CD14-positive monocyte (primary cell): Measurements from ENCODE around the gene SDK1. TPM values are rescaled to one million over a fixed set of nuclear protein-coding genes. Genes with fewer than 3 reads are reported as not detected.

Experiments
- DNase-seq, 3 donors: peaks; one replicate each; pipeline ENCODE4 v3.0.0-alpha.2; 2011 to 2022
- H2AFZ ChIP-seq: 2 replicates; pipeline ENCODE4 v1.6.0; 2012; ENCODE audit warnings: mild to moderate bottlenecking, low read depth, low read length, inconsistent platforms; ENCODE audit not compliant: insufficient read depth, poor library complexity, severe bottlenecking
- H3K27ac ChIP-seq, 2 donors: 1 replicate in 1 of 2; 2 replicates in 1 of 2; pipeline ENCODE4 v1.5.1; 2012 to 2013; ENCODE audit warnings: low read length in 2 of 2, control low read depth in 1 of 2, inconsistent platforms in 1 of 2, low read depth in 1 of 2, mild to moderate bottlenecking in 1 of 2
- H3K27me3 ChIP-seq, 2 donors: one replicate each; pipeline versions ENCODE4 v1.6.0 to v1.6.1; 2011 to 2013; ENCODE audit warnings: low read length in 2 of 2; ENCODE audit not compliant: control insufficient read depth in 2 of 2, insufficient read depth in 2 of 2
- H3K36me3 ChIP-seq, 2 donors: replicated peaks in 1 of 2; 1 replicate in 1 of 2; 2 replicates in 1 of 2; pipeline versions ENCODE4 v1.5.1 to v1.6.1; 2012 to 2013; ENCODE audit warnings: low read length in 2 of 2, control low read depth in 1 of 2, inconsistent platforms in 1 of 2, mild to moderate bottlenecking in 1 of 2; ENCODE audit not compliant: insufficient read depth in 2 of 2, control insufficient read depth in 1 of 2
- H3K4me1 ChIP-seq, 2 donors: 1 replicate in 1 of 2; 2 replicates in 1 of 2; pipeline versions ENCODE4 v1.5.1 to v1.6.1; 2012 to 2013; ENCODE audit warnings: low read length in 2 of 2, control low read depth in 1 of 2, inconsistent platforms in 1 of 2, mild to moderate bottlenecking in 1 of 2, moderate library complexity in 1 of 2; ENCODE audit not compliant: insufficient read depth in 2 of 2, control insufficient read depth in 1 of 2
- H3K4me2 ChIP-seq: replicated peaks from 2 replicates; pipeline ENCODE3; 2012; ENCODE audit warnings: low read length, moderate library complexity, mild to moderate bottlenecking; ENCODE audit not compliant: poor library complexity, severe bottlenecking; ENCODE audit errors: extremely low read depth
- H3K4me3 ChIP-seq, 3 experiments: fragments of 200-600 bp in 1 of 3; sonication (generic) in 1 of 3; replicated peaks in 1 of 3; 1 replicate in 2 of 3; 2 replicates in 1 of 3; pipeline ENCODE4 v1.5.1; 2011 to 2013; ENCODE audit warnings: low read length in 3 of 3, mild to moderate bottlenecking in 3 of 3, control low read depth in 2 of 3, low read depth in 2 of 3, inconsistent platforms in 1 of 3, moderate library complexity in 1 of 3
- H3K79me2 ChIP-seq: 2 replicates; pipeline ENCODE4 v1.6.0; 2012; ENCODE audit warnings: mild to moderate bottlenecking, control low read depth, inconsistent platforms, low read length, moderate library complexity; ENCODE audit not compliant: insufficient read depth
- H3K9ac ChIP-seq: 2 replicates; pipeline ENCODE4 v1.6.0; 2017; ENCODE audit warnings: low read length, mild to moderate bottlenecking; ENCODE audit not compliant: insufficient read depth, poor library complexity, severe bottlenecking
- H3K9me3 ChIP-seq, 2 donors: replicated peaks in 1 of 2; 1 replicate in 1 of 2; 2 replicates in 1 of 2; pipeline versions ENCODE4 v1.5.1 to v1.6.1; 2012 to 2013; ENCODE audit warnings: low read length in 2 of 2, control low read depth in 1 of 2; ENCODE audit not compliant: control insufficient read depth in 1 of 2, insufficient read depth in 1 of 2
- H4K20me1 ChIP-seq: 2 replicates; pipeline ENCODE4 v1.6.0; 2012; ENCODE audit warnings: mild to moderate bottlenecking, low read length, control low read depth, moderate library complexity; ENCODE audit not compliant: insufficient read depth
- H3K27ac Mint-ChIP-seq, 7 donors: one replicate each; pipeline ENCODE4 v1.8.0; 2020; ENCODE audit warnings: mild to moderate bottlenecking in 7 of 7, mixed read lengths in 7 of 7, moderate library complexity in 6 of 7, inconsistent platforms in 2 of 7
- H3K27me3 Mint-ChIP-seq, 3 donors: one replicate each; pipeline ENCODE4 v1.8.0; 2021 to 2022; ENCODE audit warnings: low read depth in 3 of 3, mild to moderate bottlenecking in 3 of 3, mixed read lengths in 3 of 3, moderate library complexity in 3 of 3, inconsistent platforms in 1 of 3
- H3K36me3 Mint-ChIP-seq, 2 donors: one replicate each; pipeline ENCODE4 v1.8.0; 2020; ENCODE audit warnings: mixed read lengths in 2 of 2, inconsistent platforms in 1 of 2, mild to moderate bottlenecking in 1 of 2
- H3K4me1 Mint-ChIP-seq: one replicate; pipeline ENCODE4 v1.8.0; 2020; ENCODE audit warnings: mild to moderate bottlenecking, mixed read lengths
- H3K4me3 Mint-ChIP-seq, 2 donors: one replicate each; pipeline ENCODE4 v1.8.0; 2020; ENCODE audit warnings: mild to moderate bottlenecking in 2 of 2, mixed read lengths in 2 of 2, moderate library complexity in 1 of 2
- H3K9me3 Mint-ChIP-seq, 7 donors: one replicate each; pipeline ENCODE4 v1.8.0; 2020 to 2022; ENCODE audit warnings: mixed read lengths in 7 of 7, mild to moderate bottlenecking in 6 of 7, moderate library complexity in 6 of 7, inconsistent platforms in 2 of 7
- WGBS: methylation state at CpG from one replicate; pipeline ENCODE4 v1.1.5; 2013; ENCODE audit warnings: missing lambda C conversion rate; ENCODE audit not compliant: insufficient coverage; 5-methylcytosine and 5-hydroxymethylcytosine counted together
- intact Hi-C, 2 donors: fragments of 100-400 bp; cut with micrococcal nuclease; formaldehyde crosslinking; loops; one replicate each; pipeline versions ENCODE4 v1.15.0 to v1.15.1; 2023
- polyA plus RNA-seq, 3 donors: library from polyadenylated mRNA; depleted of rRNA in 1 of 3; unstranded in 2 of 3; stranded (reverse) in 1 of 3; fragments of 300-500 nt in 2 of 3; fragments of >200 nt in 1 of 3; fragmentation: Illumina TruSeq in 2 of 3; gene quantifications; 1 replicate in 2 of 3; 2 replicates in 1 of 3; pipeline ENCODE4 v1.2.3, GENCODE V29; 2012 to 2021
- TF ChIP-seq, protein P1 (sequence below): fragments of 200-600 bp; IDR thresholded peaks from one replicate; pipeline ENCODE4 v1.8.0; 2022; ENCODE audit warnings: antibody characterized with exemption, mild to moderate bottlenecking

Gene SDK1
- polyA plus RNA-seq, 3 donors = 0.01 TPM; not detected in 2

DNA sequence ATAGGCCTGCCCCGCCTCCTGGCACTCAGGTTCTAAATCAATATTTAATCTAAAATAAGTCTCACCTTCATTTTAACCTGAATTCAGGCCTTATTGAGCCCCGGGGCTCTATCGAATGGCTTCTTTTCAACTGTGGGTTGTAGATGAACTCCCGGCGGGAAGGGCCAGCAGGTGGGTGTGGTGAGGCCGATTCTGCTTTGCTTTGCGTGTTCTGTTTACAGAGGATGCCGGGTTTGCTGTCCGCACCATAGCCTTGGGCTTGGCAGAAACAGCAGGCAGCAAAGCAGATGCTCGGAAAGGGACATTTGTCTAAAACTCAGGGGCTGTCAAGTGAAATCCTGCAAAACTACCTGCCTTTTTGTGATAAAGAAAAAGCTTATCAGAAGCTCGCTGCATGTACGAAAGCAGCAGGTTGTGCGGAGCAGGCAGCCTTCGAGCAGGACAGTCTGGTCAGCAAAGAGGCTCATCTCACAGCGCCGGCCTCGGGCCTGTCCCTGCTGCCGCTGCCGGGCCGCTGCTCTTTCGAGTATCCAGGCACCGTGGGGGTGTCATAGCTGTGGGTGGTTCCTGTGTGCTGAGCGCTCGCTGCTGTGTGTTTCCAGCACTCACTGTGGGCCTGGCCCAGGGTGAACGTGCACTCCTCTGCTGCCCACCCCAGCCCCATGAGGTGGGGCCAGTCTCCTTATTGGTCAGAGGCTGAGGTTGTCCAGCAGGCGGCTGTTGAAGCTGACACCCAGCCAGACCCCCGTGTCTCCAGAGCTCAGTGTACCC is 946.2 kb downstream of the SDK1 start:
- Histone ChIP-seq H3K4me1 (no peaks in the 10 kb centered on the region), H2AFZ (no peak overlapping the region), H3K4me2 (no peak overlapping the region), H4K20me1 (no peaks in the 10 kb centered on the region), H3K79me2 (no peaks in the 10 kb centered on the region), H3K27me3 (no peaks in the 10 kb centered on the region), H3K9me3 (peaks cover 43 to 58% of the 10 kb centered on the region in 2 donors), H3K27ac (no peak overlapping the region), H3K36me3 (no peaks in the 10 kb centered on the region), H3K4me3 (no peak overlapping the region), H3K9ac (no peak overlapping the region)
- peaks cover 0 to 1% (median 0%) of the 10 kb centered on the region in 3 donors for H3K27me3 Mint-ChIP-seq
- 90% methylated on average over 23 of the region's 27 CpGs for WGBS
- TF ChIP-seq, protein P1, sequence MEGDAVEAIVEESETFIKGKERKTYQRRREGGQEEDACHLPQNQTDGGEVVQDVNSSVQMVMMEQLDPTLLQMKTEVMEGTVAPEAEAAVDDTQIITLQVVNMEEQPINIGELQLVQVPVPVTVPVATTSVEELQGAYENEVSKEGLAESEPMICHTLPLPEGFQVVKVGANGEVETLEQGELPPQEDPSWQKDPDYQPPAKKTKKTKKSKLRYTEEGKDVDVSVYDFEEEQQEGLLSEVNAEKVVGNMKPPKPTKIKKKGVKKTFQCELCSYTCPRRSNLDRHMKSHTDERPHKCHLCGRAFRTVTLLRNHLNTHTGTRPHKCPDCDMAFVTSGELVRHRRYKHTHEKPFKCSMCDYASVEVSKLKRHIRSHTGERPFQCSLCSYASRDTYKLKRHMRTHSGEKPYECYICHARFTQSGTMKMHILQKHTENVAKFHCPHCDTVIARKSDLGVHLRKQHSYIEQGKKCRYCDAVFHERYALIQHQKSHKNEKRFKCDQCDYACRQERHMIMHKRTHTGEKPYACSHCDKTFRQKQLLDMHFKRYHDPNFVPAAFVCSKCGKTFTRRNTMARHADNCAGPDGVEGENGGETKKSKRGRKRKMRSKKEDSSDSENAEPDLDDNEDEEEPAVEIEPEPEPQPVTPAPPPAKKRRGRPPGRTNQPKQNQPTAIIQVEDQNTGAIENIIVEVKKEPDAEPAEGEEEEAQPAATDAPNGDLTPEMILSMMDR = no peak
- intact Hi-C loops = no loop called here
- H3K27ac Mint-ChIP-seq = no peak overlapping the region
- H3K36me3 Mint-ChIP-seq = no peaks in the 10 kb centered on the region
- H3K4me1 Mint-ChIP-seq = no peaks in the 10 kb centered on the region
- DNase-seq = no peak
- H3K4me3 Mint-ChIP-seq = no peak overlapping the region
- peaks cover 19 to 46% (median 34%) of the 10 kb centered on the region in 7 donors for H3K9me3 Mint-ChIP-seq

DNA sequence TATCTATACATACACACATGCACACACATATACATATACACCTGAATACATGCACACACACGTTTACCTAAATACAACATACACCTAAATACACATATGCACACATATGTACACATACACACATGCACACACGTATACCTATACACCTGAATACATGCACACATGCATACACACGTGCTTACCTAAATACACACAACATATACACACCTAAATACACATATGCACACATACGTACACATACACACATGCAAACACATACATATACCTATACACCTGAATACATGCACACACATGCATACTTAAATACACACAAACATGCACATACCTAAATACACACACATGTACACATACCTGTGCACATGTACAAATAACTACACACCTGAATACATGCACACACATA is 947.2 kb downstream of the SDK1 start:
- no peak overlapping the region for H3K4me2 ChIP-seq
- no peak overlapping the region for H3K4me3 ChIP-seq
- no peak overlapping the region for H3K27ac ChIP-seq
- H3K4me1 Mint-ChIP-seq = no peaks in the 10 kb centered on the region
- peaks cover 0 to under 1% (median 0%) of the 10 kb centered on the region in 3 donors for H3K27me3 Mint-ChIP-seq
- peaks cover 43 to 52% of the 10 kb centered on the region in 2 donors for H3K9me3 ChIP-seq
- TF ChIP-seq, protein P1 = no peak
- no peaks in the 10 kb centered on the region for H4K20me1 ChIP-seq
- H2AFZ ChIP-seq = no peak overlapping the region
- no peak overlapping the region for H3K4me3 Mint-ChIP-seq
- no peaks in the 10 kb centered on the region for H3K79me2 ChIP-seq
- intact Hi-C loops = no loop called here
- H3K36me3 ChIP-seq = no peaks in the 10 kb centered on the region
- peaks cover 17 to 43% (median 34%) of the 10 kb centered on the region in 7 donors for H3K9me3 Mint-ChIP-seq
- H3K9ac ChIP-seq = no peak overlapping the region
- no peak overlapping the region for H3K27ac Mint-ChIP-seq
- H3K36me3 Mint-ChIP-seq = no peaks in the 10 kb centered on the region
- WGBS = 64% methylated on average over 4 of the region's 4 CpGs
- H3K27me3 ChIP-seq = no peaks in the 10 kb centered on the region
- DNase-seq = no peak
- H3K4me1 ChIP-seq = no peaks in the 10 kb centered on the region
